IMR-90 (cell line): ENCODE results near the gene DRD3. TPM values are rescaled to one million over a fixed set of nuclear protein-coding genes. Genes with fewer than 3 reads are reported as not detected.

Experiments used
- ATAC-seq: fragments of 200-7000 bp; cut with Tn5 transposase; 2 replicates; pipeline ENCODE4 v1.9.1; 2020; ENCODE audit warnings: low read depth, mild to moderate bottlenecking, moderate library complexity
- BruUV-seq: library from RNA; stranded (reverse); fragments of 400-500 nt; replicated peaks from 2 replicates; lab custom pipeline; 2021; lab: Mats Ljungman, UMichigan
- CTCF ChIA-PET: fragments of 300-600 bp; formaldehyde crosslinking; extraction: SDS; loops from one replicate; lab custom pipeline; 2021; ENCODE audit warnings: antibody characterized with exemption; lab: Yijun Ruan, JAX
- POLR2A ChIA-PET: fragments of 300-600 bp; sonication (Branson Sonifier 250); formaldehyde crosslinking; loops from one replicate; lab custom pipeline; 2022; ENCODE audit warnings: antibody characterized with exemption; ENCODE audit not compliant: unreplicated experiment; lab: Charles Lee
- DNase-seq: peaks from one replicate; pipeline ENCODE4 v3.0.0; 2013
- H2AFZ ChIP-seq: replicated peaks from 2 replicates; pipeline ENCODE3; 2013; ENCODE audit warnings: low read length, mild to moderate bottlenecking; ENCODE audit not compliant: poor library complexity
- H2AK5ac ChIP-seq: 2 replicates; pipeline ENCODE4 v1.6.1; 2013; ENCODE audit warnings: low read depth, low read length, inconsistent platforms
- H2AK9ac ChIP-seq: replicated peaks from 2 replicates; pipeline ENCODE3; 2013; ENCODE audit warnings: mild to moderate bottlenecking, low read depth, low read length, moderate library complexity; ENCODE audit not compliant: poor library complexity
- H2BK120ac ChIP-seq: 2 replicates; pipeline ENCODE4 v1.6.1; 2013; ENCODE audit warnings: low read depth, low read length, inconsistent platforms
- H2BK15ac ChIP-seq: 3 replicates; pipeline ENCODE4 v1.6.1; 2013; ENCODE audit warnings: low read depth, low read length, inconsistent platforms
- H2BK20ac ChIP-seq: 2 replicates; pipeline ENCODE4 v1.6.1; 2013; ENCODE audit warnings: low read depth, mild to moderate bottlenecking, inconsistent platforms, low read length, moderate library complexity
- H2BK5ac ChIP-seq: 2 replicates; pipeline ENCODE4 v1.6.1; 2013; ENCODE audit warnings: mild to moderate bottlenecking, low read depth, low read length, inconsistent platforms; ENCODE audit not compliant: poor library complexity, severe bottlenecking
- H3K14ac ChIP-seq: replicated peaks from 2 replicates; pipeline ENCODE4 v1.6.1; 2013; ENCODE audit warnings: low read depth, low read length, inconsistent platforms
- H3K18ac ChIP-seq: 2 replicates; pipeline ENCODE4 v1.6.1; 2013; ENCODE audit warnings: low read depth, low read length, control low read depth
- H3K23ac ChIP-seq: 2 replicates; pipeline ENCODE4 v1.6.1; 2013; ENCODE audit warnings: low read depth, low read length, inconsistent platforms
- H3K27ac ChIP-seq: 2 replicates; pipeline ENCODE4 v1.5.1; 2013; ENCODE audit warnings: mild to moderate bottlenecking, control low read depth, low read length; ENCODE audit not compliant: insufficient read depth
- H3K27me3 ChIP-seq: 2 replicates; pipeline ENCODE4 v1.6.1; 2013; ENCODE audit warnings: low read length; ENCODE audit not compliant: control insufficient read depth, insufficient read depth
- H3K36me3 ChIP-seq: 2 replicates; pipeline ENCODE4 v1.6.1; 2013; ENCODE audit warnings: low read length, mixed read lengths; ENCODE audit not compliant: control insufficient read depth, insufficient read depth
- H3K4ac ChIP-seq: 2 replicates; pipeline ENCODE4 v1.6.1; 2013; ENCODE audit warnings: low read depth, low read length, inconsistent platforms
- H3K4me1 ChIP-seq: 2 replicates; pipeline ENCODE4 v1.6.1; 2013; ENCODE audit warnings: low read length, mixed read lengths; ENCODE audit not compliant: control insufficient read depth, insufficient read depth
- H3K4me2 ChIP-seq: 2 replicates; pipeline ENCODE4 v1.6.1; 2013; ENCODE audit warnings: low read depth, mild to moderate bottlenecking, control low read depth, low read length, moderate library complexity
- H3K4me3 ChIP-seq: 2 replicates; pipeline ENCODE4 v1.5.1; 2013; ENCODE audit warnings: low read depth, mild to moderate bottlenecking, control low read depth, low read length, moderate library complexity; ENCODE audit not compliant: insufficient read depth
- H3K56ac ChIP-seq: 2 replicates; pipeline ENCODE4 v1.6.1; 2013; ENCODE audit warnings: low read length, inconsistent platforms; ENCODE audit not compliant: insufficient read depth; ENCODE audit errors: extremely low read depth
- H3K79me1 ChIP-seq, 2 experiments: 2 replicates each; pipeline ENCODE4 v1.6.1; 2013; ENCODE audit warnings: low read length in 2 of 2, inconsistent platforms in 1 of 2, low read depth in 1 of 2
- H3K9ac ChIP-seq: 2 replicates; pipeline ENCODE4 v1.6.1; 2013; ENCODE audit warnings: low read depth, low read length, control low read depth
- H3K9me1 ChIP-seq: 2 replicates; pipeline ENCODE4 v1.6.1; 2013; ENCODE audit warnings: low read length, inconsistent platforms; ENCODE audit not compliant: insufficient read depth
- H3K9me3 ChIP-seq: 2 replicates; pipeline ENCODE4 v1.6.1; 2013; ENCODE audit warnings: low read length; ENCODE audit not compliant: control insufficient read depth, insufficient read depth
- H4K20me1 ChIP-seq: 2 replicates; pipeline ENCODE4 v1.6.1; 2013; ENCODE audit warnings: low read length, inconsistent platforms; ENCODE audit not compliant: insufficient read depth
- H4K5ac ChIP-seq: 2 replicates; pipeline ENCODE4 v1.6.1; 2013; ENCODE audit warnings: mild to moderate bottlenecking, low read depth, low read length, control low read depth
- H4K8ac ChIP-seq, 2 experiments: 2 replicates each; pipeline ENCODE4 v1.6.1; 2013; ENCODE audit warnings: low read depth in 2 of 2, low read length in 2 of 2, control low read depth in 1 of 2, inconsistent platforms in 1 of 2
- H4K91ac ChIP-seq: 2 replicates; pipeline ENCODE4 v1.6.1; 2013; ENCODE audit warnings: low read depth, low read length, inconsistent platforms; ENCODE audit not compliant: insufficient read depth
- BHLHE40 ChIP-seq: fragments of 150-350 bp; IDR thresholded peaks from 2 replicates; pipeline ENCODE4 v1.6.1; 2016; ENCODE audit warnings: mild to moderate bottlenecking, low read depth, low read length
- FOS ChIP-seq: fragments of 150-350 bp; IDR thresholded peaks from 2 replicates; pipeline ENCODE4 v1.6.1; 2016; ENCODE audit warnings: low read depth, low read length
- WGBS, 2 experiments: methylation state at CpG; one replicate each; pipeline versions ENCODE4 v1.1.5 to v1.1.7; 2013; ENCODE audit warnings: missing lambda C conversion rate in 2 of 2; ENCODE audit not compliant: insufficient read length in 1 of 2; ENCODE audit errors: extremely low coverage in 2 of 2; 5-methylcytosine and 5-hydroxymethylcytosine counted together
- dilution Hi-C: fragments of 300-500 bp; cut with HindIII; formaldehyde crosslinking; loops from one replicate; pipeline ENCODE4 v1.14.3; 2018; ENCODE audit warnings: low sequenced_read_pairs; ENCODE audit not compliant: unreplicated experiment
- in situ Hi-C: fragments of 300-500 bp; cut with MboI; formaldehyde crosslinking; loops from 3 replicates; pipeline ENCODE4 v1.14.3; 2019; ENCODE audit warnings: low sequenced_read_pairs, inconsistent platforms, mixed read lengths
- intact Hi-C: fragments of 100-400 bp; cut with micrococcal nuclease; formaldehyde crosslinking; loops from 2 replicates; pipeline ENCODE4 v1.10.0; 2022
- polyA plus RNA-seq, 3 experiments: library from polyadenylated mRNA; depleted of rRNA; stranded (reverse); fragments of >200 nt; gene quantifications; 2 replicates each; pipeline ENCODE4 v1.2.3, GENCODE V29; 2012; ENCODE audit warnings: low replicate concordance in 1 of 3
- total RNA-seq: library from RNA; depleted of rRNA; stranded (reverse); fragments of >200 nt; gene quantifications from 2 replicates; pipeline ENCODE4 v1.2.3, GENCODE V29; 2012
- TF ChIP-seq, protein P1 (sequence below): fragments of 150-350 bp; IDR thresholded peaks from 2 replicates; pipeline ENCODE4 v1.6.1; 2017; ENCODE audit warnings: mild to moderate bottlenecking, antibody characterized with exemption, low read length, low read depth

Gene DRD3
- total and polyA plus RNA-seq, 2 of the 4 experiments (the other 2 are of a cell fraction): not detected

DNA sequence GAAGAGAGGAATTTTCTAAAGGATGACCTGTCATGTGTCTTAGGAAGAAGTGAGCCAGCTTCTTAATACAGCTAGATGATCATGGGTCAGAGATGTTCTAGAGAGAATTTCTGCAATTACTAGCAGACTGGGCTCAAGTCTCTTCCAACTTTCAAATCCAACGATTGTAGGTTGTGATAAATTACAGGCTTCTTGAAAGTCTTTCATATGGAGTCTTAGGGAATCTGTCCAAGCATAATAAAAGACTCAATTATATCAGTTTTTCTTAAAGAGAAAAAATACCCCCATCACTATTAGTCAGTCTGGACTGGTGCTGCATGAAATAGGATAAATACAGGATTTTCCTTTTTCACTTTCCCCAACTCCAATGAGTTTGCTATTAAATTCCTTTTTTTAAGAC is 59.1 kb downstream of the DRD3 start:
- Histone ChIP-seq H3K36me3 (no peaks in the 10 kb centered on the region), H2AK5ac (no peak overlapping the region), H3K27ac (no peak overlapping the region), H3K4me2 (no peak overlapping the region), H3K4me1 (peaks cover 7% of the 10 kb centered on the region), H4K8ac (no peak overlapping the region), H4K5ac (no peak overlapping the region), H3K9me1 (peaks cover 8% of the 10 kb centered on the region), H3K23ac (no peak overlapping the region), H3K4me3 (no peak overlapping the region), H2BK20ac (no peak overlapping the region), H4K20me1 (no peaks in the 10 kb centered on the region), H4K91ac (no peak overlapping the region), H2AK9ac (no peak overlapping the region), H3K56ac (no peak overlapping the region), H3K4ac (no peak overlapping the region), H3K14ac (no peak overlapping the region), H2BK15ac (no peak overlapping the region), H2BK5ac (no peak overlapping the region), H3K9ac (no peak overlapping the region), H3K79me1 (no peaks in the 10 kb centered on the region), H3K18ac (no peak overlapping the region), H2AFZ (no peak overlapping the region), H3K27me3 (no peaks in the 10 kb centered on the region), H2BK120ac (no peak overlapping the region), H3K9me3 (no peaks in the 10 kb centered on the region)
- dilution Hi-C loops: no loop called here
- no CpG with 5 or more reads among the region's 1 CpG for WGBS, 2 experiments
- TF ChIP-seq FOS (no peak), BHLHE40 (no peak)
- TF ChIP-seq, protein P1, sequence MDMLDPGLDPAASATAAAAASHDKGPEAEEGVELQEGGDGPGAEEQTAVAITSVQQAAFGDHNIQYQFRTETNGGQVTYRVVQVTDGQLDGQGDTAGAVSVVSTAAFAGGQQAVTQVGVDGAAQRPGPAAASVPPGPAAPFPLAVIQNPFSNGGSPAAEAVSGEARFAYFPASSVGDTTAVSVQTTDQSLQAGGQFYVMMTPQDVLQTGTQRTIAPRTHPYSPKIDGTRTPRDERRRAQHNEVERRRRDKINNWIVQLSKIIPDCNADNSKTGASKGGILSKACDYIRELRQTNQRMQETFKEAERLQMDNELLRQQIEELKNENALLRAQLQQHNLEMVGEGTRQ: no peak
- ChIA-PET POLR2A (no interaction called here), CTCF (no interaction called here)
- ATAC-seq: no peak
- intact Hi-C loops: no loop called here
- DNase-seq: no peak
- in situ Hi-C loops: no loop called here
- no TSS peak for BruUV-seq
